Superior temporal gyrus (tissue), 1 donor: ENCODE measurements around the gene ANXA5.
A peak's percentile ranks its signal among the peaks of the same experiment; 100 is the strongest.
"Not testable (repeated sequence)": the region's sequence is repeated elsewhere in the genome, so short reads cannot be mapped to it uniquely, and the experiment has no call there.

Experiments
- DNase-seq: peaks from one replicate; pipeline ENCODE4 v3.0.0-alpha.2; 2016; ENCODE audit errors: extremely low spot score

The ANXA5 gene

GRCh38 chr4:121679267-121679666 lies 17.5 kb downstream of the ANXA5 start:
- no peak for DNase-seq

- no peak for DNase-seq
These were observed 19.3 kb downstream of the ANXA5 start for GRCh38 chr4:121677524-121677923.

- DNase-seq = no peak
These were observed 20.3 kb downstream of the ANXA5 start for GRCh38 chr4:121676345-121677075.

- DNase-seq = no peak
These were observed 21.1 kb downstream of the ANXA5 start for GRCh38 chr4:121675715-121676114.

- no peak for DNase-seq
These were observed 22.1 kb downstream of the ANXA5 start for GRCh38 chr4:121674696-121675095.

GRCh38 chr4:121674191-121674590 lies 22.6 kb downstream of the ANXA5 start:
- no peak for DNase-seq

GRCh38 chr4:121669163-121669550 lies 27.6 kb downstream of the ANXA5 start:
- no peak for DNase-seq

- DNase-seq = no peak
These were observed 28.2 kb downstream of the ANXA5 start for GRCh38 chr4:121668368-121669162.

GRCh38 chr4:121666091-121666679 lies 30.6 kb downstream of the ANXA5 start:
- no peak for DNase-seq

GRCh38 chr4:121665371-121665770 lies 31.4 kb downstream of the ANXA5 start:
- DNase-seq = no peak

- DNase-seq = no peak
These were observed 34.6 kb downstream of the ANXA5 start for GRCh38 chr4:121662225-121662624.

- DNase-seq = not testable (repeated sequence)
These were observed 36.4 kb downstream of the ANXA5 start for GRCh38 chr4:121660175-121660933.

GRCh38 chr4:121658125-121658524 lies 38.7 kb downstream of the ANXA5 start:
- no peak for DNase-seq

- DNase-seq = peak; percentile 71
These were observed 40.5 kb downstream of the ANXA5 start for GRCh38 chr4:121656269-121656641.

- no peak for DNase-seq
These were observed 41.2 kb downstream of the ANXA5 start for GRCh38 chr4:121655320-121656268.

- no peak for DNase-seq
These were observed 42.0 kb downstream of the ANXA5 start for GRCh38 chr4:121654738-121655137.

GRCh38 chr4:121653986-121654385 lies 42.8 kb downstream of the ANXA5 start:
- DNase-seq = no peak

GRCh38 chr4:121653214-121653613 lies 43.6 kb downstream of the ANXA5 start:
- DNase-seq = no peak

- DNase-seq = no peak
These were observed 45.2 kb downstream of the ANXA5 start for GRCh38 chr4:121651597-121651996.

- no peak for DNase-seq
These were observed 46.0 kb downstream of the ANXA5 start for GRCh38 chr4:121650741-121651140.

- DNase-seq = no peak
These were observed 48.3 kb downstream of the ANXA5 start for GRCh38 chr4:121648516-121648915.
